ENCODE measurements around the gene EMID1. TPM values are rescaled to one million over a fixed set of nuclear protein-coding genes. Genes with fewer than 3 reads are reported as not detected.

The EMID1 gene
- total RNA-seq, 1 donor from 2014 or later, result 6.7 TPM

GRCh38 chr22:29302681-29303465 is 97.2 kb downstream of the EMID1 start:
- H3K4me2 ChIP-seq, result no peak overlapping the region
- H3K4me1 ChIP-seq, result peaks cover 13% of the 10 kb centered on the region
- peaks cover 20% of the 10 kb centered on the region for H3K27me3 Mint-ChIP-seq (ENCODE audit: insufficient read depth, low read depth)
- no peak overlapping the region for H2AFZ ChIP-seq (replicated peaks)
- no peak overlapping the region for H3K4me3 Mint-ChIP-seq
- H3K79me2 ChIP-seq (ENCODE audit: low read depth), result no peaks in the 10 kb centered on the region
- DNase-seq (ENCODE audit: low spot score), result no peak
- peaks cover 14% of the 10 kb centered on the region for H3K36me3 Mint-ChIP-seq
- H3F3A ChIP-seq (ENCODE audit: low read depth), result peaks cover 60% of the 10 kb centered on the region
- H3K36me3 ChIP-seq, result no peaks in the 10 kb centered on the region
- no peak for TF ChIP-seq EZH2phosphoT487 (IDR thresholded peaks at IDR 0.05)
- no peak for TF ChIP-seq EZH2 (IDR thresholded peaks at IDR 0.05)
- TF ChIP-seq, protein P1, sequence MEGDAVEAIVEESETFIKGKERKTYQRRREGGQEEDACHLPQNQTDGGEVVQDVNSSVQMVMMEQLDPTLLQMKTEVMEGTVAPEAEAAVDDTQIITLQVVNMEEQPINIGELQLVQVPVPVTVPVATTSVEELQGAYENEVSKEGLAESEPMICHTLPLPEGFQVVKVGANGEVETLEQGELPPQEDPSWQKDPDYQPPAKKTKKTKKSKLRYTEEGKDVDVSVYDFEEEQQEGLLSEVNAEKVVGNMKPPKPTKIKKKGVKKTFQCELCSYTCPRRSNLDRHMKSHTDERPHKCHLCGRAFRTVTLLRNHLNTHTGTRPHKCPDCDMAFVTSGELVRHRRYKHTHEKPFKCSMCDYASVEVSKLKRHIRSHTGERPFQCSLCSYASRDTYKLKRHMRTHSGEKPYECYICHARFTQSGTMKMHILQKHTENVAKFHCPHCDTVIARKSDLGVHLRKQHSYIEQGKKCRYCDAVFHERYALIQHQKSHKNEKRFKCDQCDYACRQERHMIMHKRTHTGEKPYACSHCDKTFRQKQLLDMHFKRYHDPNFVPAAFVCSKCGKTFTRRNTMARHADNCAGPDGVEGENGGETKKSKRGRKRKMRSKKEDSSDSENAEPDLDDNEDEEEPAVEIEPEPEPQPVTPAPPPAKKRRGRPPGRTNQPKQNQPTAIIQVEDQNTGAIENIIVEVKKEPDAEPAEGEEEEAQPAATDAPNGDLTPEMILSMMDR (IDR thresholded peaks at IDR 0.05), result no peak
- no peak overlapping the region for H3K9ac ChIP-seq
- H3K9me3 Mint-ChIP-seq, result no peaks in the 10 kb centered on the region
- no peak overlapping the region for H3K27ac Mint-ChIP-seq
- H3K4me3 ChIP-seq, result no peak overlapping the region
- no peak overlapping the region for H3K27ac ChIP-seq
- no peaks in the 10 kb centered on the region for H3K9me3 ChIP-seq (ENCODE audit: low read depth)
- H3K4me1 Mint-ChIP-seq, result peaks cover 19% of the 10 kb centered on the region
- H4K20me1 ChIP-seq (ENCODE audit: low read depth), result peaks cover 31% of the 10 kb centered on the region
- H3K27me3 ChIP-seq, result peaks cover 8% of the 10 kb centered on the region

GRCh38 chr22:29305836-29306174 is 100.1 kb downstream of the EMID1 start:
- Histone ChIP-seq H3K4me3 (peak overlapping the region; percentile 61), H4K20me1 (ENCODE audit: low read depth) (peaks cover 8% of the 10 kb centered on the region), H3K36me3 (no peaks in the 10 kb centered on the region), H3K27ac (no peak overlapping the region), H3F3A (ENCODE audit: low read depth) (peaks cover 30% of the 10 kb centered on the region), H3K79me2 (ENCODE audit: low read depth) (no peaks in the 10 kb centered on the region), H3K9me3 (ENCODE audit: low read depth) (no peaks in the 10 kb centered on the region), H2AFZ (replicated peaks) (no peak overlapping the region), H3K27me3 (peaks cover 13% of the 10 kb centered on the region), H3K4me2 (peak overlapping the region; percentile 84), H3K9ac (no peak overlapping the region), H3K4me1 (peaks cover 13% of the 10 kb centered on the region)
- H3K36me3 Mint-ChIP-seq, result no peaks in the 10 kb centered on the region
- H3K4me3 Mint-ChIP-seq, result peak overlapping the region; percentile 83
- H3K27ac Mint-ChIP-seq, result no peak overlapping the region
- TF ChIP-seq, protein P1 (IDR thresholded peaks at IDR 0.05), result no peak
- TF ChIP-seq EZH2 (IDR thresholded peaks at IDR 0.05) (no peak), EZH2phosphoT487 (IDR thresholded peaks at IDR 0.05) (no peak)
- H3K4me1 Mint-ChIP-seq, result peaks cover 33% of the 10 kb centered on the region
- H3K9me3 Mint-ChIP-seq, result no peaks in the 10 kb centered on the region
- peaks cover 12% of the 10 kb centered on the region for H3K27me3 Mint-ChIP-seq (ENCODE audit: insufficient read depth, low read depth)
- DNase-seq (ENCODE audit: low spot score), result no peak

DNA sequence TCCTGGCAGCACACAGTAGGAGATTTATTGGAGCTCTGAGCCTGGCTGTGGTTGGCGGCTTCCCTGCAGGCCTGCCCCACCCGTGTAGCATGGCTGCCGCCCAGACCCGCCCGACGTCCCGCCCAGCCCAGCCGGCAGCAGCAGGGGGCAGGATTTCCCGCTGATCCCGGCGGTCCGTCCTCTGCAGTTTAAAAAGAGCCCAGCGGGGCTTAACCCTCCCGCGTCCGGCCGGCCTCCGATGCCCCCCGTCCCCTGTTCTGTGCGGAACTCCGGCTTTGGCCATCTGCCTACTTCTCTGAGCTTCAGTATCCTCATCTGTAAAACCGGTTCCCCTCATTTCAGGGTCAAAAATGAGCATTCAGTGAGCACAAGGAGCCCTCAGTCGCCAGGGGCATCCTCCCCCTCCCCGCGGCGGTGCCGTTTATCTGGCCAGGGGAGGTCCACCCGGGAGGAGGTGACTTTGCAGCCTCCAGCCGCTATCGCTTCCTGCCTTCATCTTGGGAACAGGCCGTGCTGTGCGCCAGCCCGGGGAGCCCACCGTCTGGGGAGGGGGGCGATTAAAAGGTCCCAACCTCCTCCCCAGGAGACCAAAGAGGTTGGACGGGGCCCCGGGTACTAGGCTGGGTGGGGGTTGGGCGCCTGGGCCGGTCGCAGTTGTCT is 100.6 kb downstream of the EMID1 start, which contains the start of gene GAS2L1:
GAS2L1 (plus strand) TSS at position 476 of the 660 bp plus-strand sequence. CDS start 1,456 bp downstream, outside the sequence.
- peak within 1 kb of the TSS; percentile 61 for H3K4me3 ChIP-seq
- H4K20me1 ChIP-seq (ENCODE audit: low read depth), result peaks cover 10% of the 10 kb centered on the region
- H3K4me3 Mint-ChIP-seq, result peak within 1 kb of the TSS; percentile 92
- TF ChIP-seq, protein P1 (IDR thresholded peaks at IDR 0.05), result peak; percentile 17
- no peak for TF ChIP-seq EZH2 (IDR thresholded peaks at IDR 0.05)
- H3K79me2 ChIP-seq (ENCODE audit: low read depth), result no peaks in the 10 kb centered on the region
- H3K27ac Mint-ChIP-seq, result no peak within 1 kb of the TSS
- H3K4me1 Mint-ChIP-seq, result peaks cover 36% of the 10 kb centered on the region
- DNase-seq (ENCODE audit: low spot score), result peak; percentile 81
- H3K36me3 ChIP-seq, result no peaks in the 10 kb centered on the region
- H3F3A ChIP-seq (ENCODE audit: low read depth), result peaks cover 26% of the 10 kb centered on the region
- peaks cover 13% of the 10 kb centered on the region for H3K27me3 Mint-ChIP-seq (ENCODE audit: insufficient read depth, low read depth)
- peaks cover 13% of the 10 kb centered on the region for H3K4me1 ChIP-seq
- no peaks in the 10 kb centered on the region for H3K9me3 Mint-ChIP-seq
- H3K27ac ChIP-seq, result no peak within 1 kb of the TSS
- H2AFZ ChIP-seq (replicated peaks), result peak within 1 kb of the TSS; percentile 84
- H3K9ac ChIP-seq, result no peak within 1 kb of the TSS
- no peaks in the 10 kb centered on the region for H3K9me3 ChIP-seq (ENCODE audit: low read depth)
- peak within 1 kb of the TSS; percentile 84 for H3K4me2 ChIP-seq
- H3K27me3 ChIP-seq, result peaks cover 13% of the 10 kb centered on the region
- H3K36me3 Mint-ChIP-seq, result no peaks in the 10 kb centered on the region

All from neural progenitor cell (in vitro differentiated cells).